ENCODE measurements around the gene HSD17B8.

Gene HSD17B8

DNA sequence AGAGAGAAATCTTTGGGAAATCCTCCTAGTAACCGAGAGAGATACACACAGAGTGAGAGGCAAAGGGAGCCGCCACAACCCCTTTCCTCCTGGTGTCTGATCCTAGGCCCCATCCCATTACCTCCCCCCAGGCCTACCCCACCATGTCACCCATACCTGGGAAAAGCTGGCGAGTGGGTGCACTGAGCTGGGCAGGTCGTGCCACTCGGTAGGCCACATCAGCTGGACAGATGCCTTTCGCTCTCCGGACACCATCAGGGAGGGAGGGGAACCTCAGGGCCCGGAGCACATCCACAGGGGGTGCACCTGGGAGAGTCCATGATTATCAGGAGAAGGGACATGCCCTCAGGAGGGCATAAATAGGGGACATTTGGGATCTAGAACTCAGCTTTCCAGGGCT lies 15.3 kb upstream of the HSD17B8 start:
- no peak for TF ChIP-seq POLR2AphosphoS5 (IDR thresholded peaks at IDR 0.05; ENCODE audit: low read depth, low read length)
- TF ChIP-seq SIN3A (IDR thresholded peaks at IDR 0.05; ENCODE audit: borderline replicate concordance, insufficient read depth, low read length), result no peak
- TF ChIP-seq TAF1 (IDR thresholded peaks at IDR 0.05; ENCODE audit: borderline replicate concordance, insufficient read depth, low read length), result no peak
- TF ChIP-seq FOXP2 (optimal IDR thresholded peaks at IDR 0.05; ENCODE audit: borderline replicate concordance, extremely low read depth, extremely low read length, insufficient read depth), result no peak
- TF ChIP-seq, protein P1, sequence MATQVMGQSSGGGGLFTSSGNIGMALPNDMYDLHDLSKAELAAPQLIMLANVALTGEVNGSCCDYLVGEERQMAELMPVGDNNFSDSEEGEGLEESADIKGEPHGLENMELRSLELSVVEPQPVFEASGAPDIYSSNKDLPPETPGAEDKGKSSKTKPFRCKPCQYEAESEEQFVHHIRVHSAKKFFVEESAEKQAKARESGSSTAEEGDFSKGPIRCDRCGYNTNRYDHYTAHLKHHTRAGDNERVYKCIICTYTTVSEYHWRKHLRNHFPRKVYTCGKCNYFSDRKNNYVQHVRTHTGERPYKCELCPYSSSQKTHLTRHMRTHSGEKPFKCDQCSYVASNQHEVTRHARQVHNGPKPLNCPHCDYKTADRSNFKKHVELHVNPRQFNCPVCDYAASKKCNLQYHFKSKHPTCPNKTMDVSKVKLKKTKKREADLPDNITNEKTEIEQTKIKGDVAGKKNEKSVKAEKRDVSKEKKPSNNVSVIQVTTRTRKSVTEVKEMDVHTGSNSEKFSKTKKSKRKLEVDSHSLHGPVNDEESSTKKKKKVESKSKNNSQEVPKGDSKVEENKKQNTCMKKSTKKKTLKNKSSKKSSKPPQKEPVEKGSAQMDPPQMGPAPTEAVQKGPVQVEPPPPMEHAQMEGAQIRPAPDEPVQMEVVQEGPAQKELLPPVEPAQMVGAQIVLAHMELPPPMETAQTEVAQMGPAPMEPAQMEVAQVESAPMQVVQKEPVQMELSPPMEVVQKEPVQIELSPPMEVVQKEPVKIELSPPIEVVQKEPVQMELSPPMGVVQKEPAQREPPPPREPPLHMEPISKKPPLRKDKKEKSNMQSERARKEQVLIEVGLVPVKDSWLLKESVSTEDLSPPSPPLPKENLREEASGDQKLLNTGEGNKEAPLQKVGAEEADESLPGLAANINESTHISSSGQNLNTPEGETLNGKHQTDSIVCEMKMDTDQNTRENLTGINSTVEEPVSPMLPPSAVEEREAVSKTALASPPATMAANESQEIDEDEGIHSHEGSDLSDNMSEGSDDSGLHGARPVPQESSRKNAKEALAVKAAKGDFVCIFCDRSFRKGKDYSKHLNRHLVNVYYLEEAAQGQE (IDR thresholded peaks at IDR 0.05; ENCODE audit: insufficient read depth in 1 of 2, low read depth in 2 of 2, low read length in 2 of 2), result no peak

GRCh38 chr6:33189625-33190448 lies 14.6 kb upstream of the HSD17B8 start:
- TF ChIP-seq, protein P1 (IDR thresholded peaks at IDR 0.05; ENCODE audit: insufficient read depth in 1 of 2, low read depth in 2 of 2, low read length in 2 of 2), result no peak

- TF ChIP-seq POLR2AphosphoS5 (IDR thresholded peaks at IDR 0.05; ENCODE audit: low read depth, low read length) (no peak), TAF1 (IDR thresholded peaks at IDR 0.05; ENCODE audit: borderline replicate concordance, insufficient read depth, low read length) (no peak), FOXP2 (optimal IDR thresholded peaks at IDR 0.05; ENCODE audit: borderline replicate concordance, extremely low read depth, extremely low read length, insufficient read depth) (no peak), SIN3A (IDR thresholded peaks at IDR 0.05; ENCODE audit: borderline replicate concordance, insufficient read depth, low read length) (no peak)
- TF ChIP-seq, protein P1 (IDR thresholded peaks at IDR 0.05; ENCODE audit: insufficient read depth in 1 of 2, low read depth in 2 of 2, low read length in 2 of 2), result no peak
Measured at GRCh38 chr6:33190504-33191107, 13.8 kb upstream of the HSD17B8 start.

DNA sequence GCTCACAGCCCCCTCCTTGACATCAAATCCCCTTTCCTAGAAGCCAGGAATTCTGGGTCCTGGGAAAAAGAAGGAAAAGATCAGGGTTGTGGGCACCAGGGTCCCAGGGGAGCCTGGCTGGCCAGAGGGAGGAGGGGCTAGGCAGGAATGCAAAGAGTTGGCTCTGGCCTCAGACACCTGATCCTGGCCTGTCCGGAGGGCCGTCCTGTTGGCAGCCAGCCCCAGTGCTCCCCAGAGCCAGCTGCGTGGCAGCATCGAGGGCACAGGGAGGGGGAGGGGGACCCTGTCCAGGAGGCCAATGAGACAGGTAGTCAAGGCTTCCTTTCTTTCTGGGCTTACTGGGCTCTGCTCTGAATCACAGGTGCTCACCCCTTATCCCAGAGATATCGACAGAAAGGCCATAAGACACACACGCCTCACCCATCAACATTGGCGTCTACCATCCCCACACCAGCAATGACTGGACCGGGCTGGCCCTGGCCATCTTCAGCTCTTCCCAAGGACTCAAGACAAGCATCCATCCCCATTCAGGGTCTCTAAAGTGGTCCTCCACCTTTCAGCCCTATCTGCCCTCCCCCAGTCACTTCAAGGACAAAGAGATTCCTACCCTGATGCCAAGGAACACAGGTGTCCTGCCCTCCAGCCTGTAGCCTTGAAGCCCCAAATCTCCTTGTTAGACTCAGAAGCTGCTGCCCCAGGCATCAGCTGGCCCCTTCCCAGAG lies 12.9 kb upstream of the HSD17B8 start:
- TF ChIP-seq FOXP2 (optimal IDR thresholded peaks at IDR 0.05; ENCODE audit: borderline replicate concordance, extremely low read depth, extremely low read length, insufficient read depth), result no peak
- no peak for TF ChIP-seq TAF1 (IDR thresholded peaks at IDR 0.05; ENCODE audit: borderline replicate concordance, insufficient read depth, low read length)
- no peak for TF ChIP-seq SIN3A (IDR thresholded peaks at IDR 0.05; ENCODE audit: borderline replicate concordance, insufficient read depth, low read length)
- TF ChIP-seq, protein P1 (IDR thresholded peaks at IDR 0.05; ENCODE audit: insufficient read depth in 1 of 2, low read depth in 2 of 2, low read length in 2 of 2), result no peak
- TF ChIP-seq POLR2AphosphoS5 (IDR thresholded peaks at IDR 0.05; ENCODE audit: low read depth, low read length), result no peak
